SK-MEL-5 (cell line): Measurements from ENCODE around the gene ADSS2. TPM values are rescaled to one million over a fixed set of nuclear protein-coding genes. Genes with fewer than 3 reads are reported as not detected.
"Not testable (repeated sequence)": the region's sequence is repeated elsewhere in the genome, so short reads cannot be mapped to it uniquely, and the experiment has no call there.

Experiments used
- DNase-seq: peaks from one replicate; pipeline ENCODE4 v3.0.0-alpha.2; 2016; ENCODE audit warnings: low read depth, low spot score
- in situ Hi-C: cut with HindIII; loops from 2 replicates; pipeline ENCODE4 v1.10.0; 2016; ENCODE audit warnings: low sequenced_read_pairs, high pct_unique_total_duplicates, low pct_unique_long_range_greater_than_20kb
- total RNA-seq: library from RNA; depleted of rRNA; stranded (reverse); fragments of >200 nt; shearing (Covaris generic); gene quantifications from 2 replicates; pipeline ENCODE4 v1.2.3, GENCODE V29; 2014

ADSS2 gene
- total RNA-seq, 1 experiment from 2014 or later = 65.4 TPM

DNA sequence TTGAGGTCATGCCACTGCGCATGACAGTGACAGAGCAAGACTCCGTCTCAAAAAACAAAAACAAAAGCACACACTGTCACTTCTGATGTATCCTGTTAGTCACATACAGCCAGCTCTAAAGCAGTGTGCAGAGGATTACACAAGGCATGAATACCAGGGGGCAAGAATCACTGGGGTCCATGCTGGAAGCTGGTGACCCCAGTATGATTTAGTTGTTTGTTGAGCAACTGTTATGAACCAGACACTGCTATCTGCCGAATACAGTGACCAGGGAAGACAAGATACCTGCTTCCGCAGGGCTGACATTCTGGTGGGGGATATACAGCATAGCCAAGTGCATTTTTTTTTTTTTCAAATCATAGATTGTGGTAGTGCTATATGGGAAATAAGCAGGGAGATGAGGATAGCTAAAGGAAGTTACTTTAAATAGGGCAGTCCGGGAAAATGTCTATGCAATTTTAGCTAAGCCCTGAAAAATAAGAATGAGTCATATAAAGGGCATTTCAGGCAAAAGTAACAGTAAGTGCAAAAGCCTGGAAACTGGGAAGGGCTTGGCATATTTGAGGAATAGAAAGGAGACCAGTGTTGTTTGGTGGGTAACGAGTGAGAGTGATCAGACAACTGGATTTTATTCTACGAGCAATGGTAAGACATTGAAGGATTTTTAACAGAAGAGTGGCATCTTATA lies 69.7 kb downstream of the ADSS2 start:
- no peak for DNase-seq
- in situ Hi-C loops = no loop called here

DNA sequence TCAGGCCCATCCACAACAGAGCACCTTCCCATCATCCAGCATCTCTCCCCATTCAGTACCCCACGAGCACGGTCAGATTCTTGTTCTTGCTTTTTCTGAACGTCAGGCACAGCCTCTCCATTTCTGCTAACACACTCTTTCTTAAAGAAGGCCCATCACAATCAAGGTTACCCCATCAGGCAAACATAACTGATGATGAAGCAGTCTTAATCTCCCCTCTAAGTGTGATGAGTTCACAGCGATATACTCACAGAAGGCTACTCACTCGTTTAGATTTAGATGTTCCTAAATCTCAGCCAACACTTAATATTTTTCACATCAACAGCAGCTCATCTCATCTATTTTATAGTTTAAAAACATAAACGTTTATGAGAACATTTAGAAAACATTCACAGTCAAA lies 75.6 kb downstream of the ADSS2 start:
- in situ Hi-C loops = no loop called here
- DNase-seq = no peak

DNA sequence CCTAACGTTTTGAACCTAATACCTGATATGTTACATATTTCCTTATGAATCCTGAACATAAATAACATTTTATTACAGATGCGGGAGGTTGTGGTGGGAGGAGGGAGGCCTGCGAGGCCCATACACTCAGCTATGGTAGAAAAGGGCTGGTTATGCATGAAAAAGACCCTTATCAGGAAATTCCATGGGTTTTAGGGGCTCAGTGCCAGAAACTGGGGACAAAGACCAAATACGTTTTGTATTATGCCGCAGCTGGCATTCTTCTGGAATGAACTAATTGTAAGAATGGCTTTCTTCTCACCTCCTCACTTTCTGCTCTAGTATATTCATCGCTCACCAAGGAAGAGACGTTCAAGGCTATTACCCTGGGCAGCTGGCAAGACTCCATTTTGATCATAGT lies 76.7 kb downstream of the ADSS2 start:
- in situ Hi-C loops = no loop called here
- DNase-seq = no peak

DNA sequence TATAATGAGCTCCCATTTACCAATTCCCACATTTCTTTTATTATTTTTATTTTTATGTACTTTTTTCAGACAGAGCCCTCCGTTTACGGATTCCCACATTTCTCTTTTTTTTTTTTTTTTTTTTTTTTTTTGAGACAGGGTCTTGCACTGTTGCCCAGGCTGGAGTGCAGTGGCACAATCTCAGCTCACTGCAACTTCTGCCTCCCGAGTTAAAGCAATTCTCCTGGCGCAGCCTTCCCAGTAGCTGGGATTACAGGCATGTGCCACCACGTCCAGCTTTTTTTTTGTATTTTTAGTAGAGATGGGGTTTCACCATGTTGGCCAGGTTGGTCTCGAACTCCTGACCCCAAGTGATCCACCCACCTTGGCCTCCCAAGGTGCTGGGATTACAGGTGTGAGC lies 77.2 kb downstream of the ADSS2 start:
- in situ Hi-C loops, DNase-seq: not testable (repeated sequence)

DNA sequence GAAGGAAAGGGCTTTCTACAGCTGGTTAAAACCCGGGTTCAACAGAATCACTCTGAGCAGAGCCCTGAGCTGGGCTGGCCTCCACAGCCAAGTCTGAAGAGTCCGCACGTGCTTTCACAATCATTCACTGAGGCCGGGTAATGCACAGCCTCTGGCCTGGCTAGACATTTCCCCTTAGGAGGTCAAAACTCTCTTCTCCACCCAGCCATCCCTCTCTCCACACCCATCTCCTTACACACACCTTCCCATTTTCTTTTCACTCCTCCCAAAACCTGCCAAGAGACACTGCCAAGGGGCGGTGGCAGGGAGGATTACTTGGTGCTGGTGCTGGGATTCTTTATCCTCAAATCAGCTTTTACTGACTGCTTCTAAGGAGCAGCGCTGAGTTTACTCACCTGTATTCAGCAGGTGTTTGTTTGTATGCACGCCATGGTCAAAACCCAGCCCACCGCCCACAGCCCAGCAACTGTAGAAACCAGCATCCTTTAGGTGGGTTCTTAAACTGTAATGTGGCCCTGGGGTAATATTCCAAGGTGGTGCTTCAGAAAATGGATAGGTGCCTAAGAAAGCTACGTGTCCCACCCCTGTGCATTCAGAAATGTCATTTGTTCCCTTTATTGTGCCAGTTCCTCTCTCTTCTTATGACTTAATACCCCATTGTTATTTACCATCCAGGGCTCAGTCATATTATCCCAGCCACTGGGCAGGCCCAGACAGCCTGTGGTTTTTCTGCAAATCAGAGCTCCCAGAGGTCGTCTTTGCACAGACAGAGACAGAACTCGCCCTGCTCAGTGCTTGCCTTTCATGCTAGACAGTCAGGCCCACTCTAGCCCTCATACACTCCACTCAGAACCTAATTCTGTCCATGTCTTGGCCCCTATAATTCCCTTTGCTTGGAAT lies 80.2 kb downstream of the ADSS2 start:
- DNase-seq = no peak
- in situ Hi-C loops = no loop called here

DNA sequence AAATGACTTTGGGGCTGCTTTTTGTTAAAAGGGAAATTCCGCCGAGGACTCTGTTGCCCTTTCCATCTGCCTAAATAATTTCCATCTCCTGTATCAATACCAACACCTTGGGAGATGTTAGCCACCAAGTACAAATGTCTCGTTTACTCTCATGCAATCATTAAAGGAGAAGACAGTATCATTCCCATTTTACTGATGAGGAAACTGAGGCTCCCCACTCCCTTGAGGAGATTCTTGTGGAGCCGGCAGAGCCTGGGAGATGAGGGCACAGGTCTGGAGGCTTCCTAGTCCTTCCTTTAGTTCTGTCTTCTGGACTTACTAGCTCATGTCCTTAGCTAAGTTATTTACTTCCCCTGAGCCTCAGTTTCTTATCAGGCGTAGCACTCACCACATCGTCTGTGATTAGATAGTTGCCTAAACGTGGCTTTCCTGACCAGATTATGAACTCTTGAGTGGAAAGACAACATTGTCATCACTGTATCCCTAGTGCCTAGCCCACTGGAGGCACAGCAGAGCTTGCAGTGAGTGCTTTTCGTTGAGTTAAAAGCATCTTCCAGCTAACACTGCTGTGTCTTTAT lies 81.6 kb downstream of the ADSS2 start:
- in situ Hi-C loops = no loop called here
- DNase-seq = no peak

DNA sequence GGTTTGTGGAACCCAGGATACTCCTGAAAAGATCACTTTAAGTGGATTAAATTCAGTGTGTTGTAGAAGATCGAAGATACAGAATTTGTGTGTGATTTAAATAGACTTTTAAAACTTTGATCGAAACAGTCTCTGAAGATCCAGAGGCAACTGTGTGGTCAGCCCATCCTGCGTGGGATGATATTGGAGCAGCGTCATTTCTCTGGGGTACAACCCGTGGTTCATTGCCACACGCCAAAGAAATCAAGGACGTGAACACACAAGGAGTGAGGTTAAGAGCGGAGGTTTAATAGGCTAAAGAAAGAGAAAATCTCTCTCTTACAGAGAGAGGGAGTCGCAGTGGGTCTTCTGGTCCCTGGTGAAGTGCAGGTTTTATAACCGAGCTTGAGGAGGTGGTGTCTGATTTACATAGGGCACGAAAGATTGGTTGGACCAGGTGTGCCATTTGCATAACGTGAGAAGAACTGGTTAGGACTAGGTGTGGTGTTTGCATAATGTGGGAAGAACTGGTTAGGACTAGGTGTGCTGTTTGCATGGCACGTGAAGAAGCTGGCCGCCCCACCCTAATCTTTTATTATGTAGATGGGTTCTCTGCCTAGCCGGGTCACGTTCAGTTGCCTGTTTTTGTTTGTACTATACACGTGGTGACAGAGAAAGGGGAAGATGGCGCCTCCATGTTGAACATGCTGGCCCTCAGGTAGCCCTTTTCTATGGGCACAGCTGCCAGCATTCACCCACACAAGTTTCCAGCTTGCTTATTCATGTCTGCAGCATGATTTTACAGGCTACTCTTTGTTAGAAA lies 82.3 kb downstream of the ADSS2 start:
- no peak for DNase-seq
- in situ Hi-C loops = no loop called here

DNA sequence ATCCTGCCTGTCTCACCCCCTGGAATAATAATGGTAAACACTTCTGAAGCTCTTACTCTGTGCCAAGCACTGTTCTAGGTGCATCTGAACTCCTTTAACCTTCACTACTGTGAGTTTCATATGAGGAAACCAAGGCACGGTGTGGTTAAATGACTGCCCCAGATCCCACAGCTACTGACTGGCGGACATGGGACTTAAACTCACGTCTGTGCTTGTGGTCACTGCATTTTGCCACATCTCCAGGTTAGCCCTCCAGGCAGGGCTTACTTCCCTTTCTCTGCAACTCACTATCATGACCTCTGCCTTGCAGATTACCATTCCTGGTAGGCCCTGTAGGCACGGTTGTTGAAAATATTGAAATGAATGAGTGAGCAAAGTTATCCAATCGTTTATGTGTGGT lies 83.4 kb downstream of the ADSS2 start:
- in situ Hi-C loops = no loop called here
- no peak for DNase-seq

DNA sequence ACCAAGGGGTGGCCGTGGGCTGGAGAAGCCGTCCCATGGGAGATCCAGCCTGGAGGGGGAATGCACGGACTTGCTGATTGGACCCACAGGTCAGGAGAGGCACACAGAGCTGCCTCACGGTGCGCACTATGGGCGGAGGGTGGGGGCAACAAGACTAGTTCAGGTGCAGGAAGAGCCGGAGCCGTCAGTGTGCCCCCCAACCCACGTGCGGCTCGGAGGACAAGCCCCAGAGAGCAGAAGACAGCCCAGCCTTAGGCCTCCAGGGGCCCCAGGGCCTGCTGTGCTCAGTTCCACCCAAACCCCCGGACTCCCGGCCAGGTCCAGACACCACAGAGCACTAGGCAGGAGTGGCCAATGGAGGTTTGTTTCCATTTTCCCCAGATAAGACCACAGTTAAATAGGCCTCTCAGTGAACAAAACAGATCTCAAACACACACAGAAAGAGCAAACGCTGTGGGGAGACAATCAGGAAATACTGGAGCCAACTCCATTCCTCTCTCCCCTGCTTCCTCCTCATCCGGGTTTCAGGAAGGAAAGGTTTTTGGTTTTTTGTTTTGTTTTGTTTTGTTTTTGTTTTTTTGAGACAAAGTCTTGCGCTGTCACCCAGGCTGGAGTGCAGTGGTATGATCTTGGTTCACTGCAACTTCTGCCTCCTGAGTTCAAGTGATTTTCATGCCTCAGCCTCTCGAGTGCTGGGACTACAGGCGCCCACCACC lies 84.2 kb downstream of the ADSS2 start:
- DNase-seq = no peak
- in situ Hi-C loops = no loop called here

DNA sequence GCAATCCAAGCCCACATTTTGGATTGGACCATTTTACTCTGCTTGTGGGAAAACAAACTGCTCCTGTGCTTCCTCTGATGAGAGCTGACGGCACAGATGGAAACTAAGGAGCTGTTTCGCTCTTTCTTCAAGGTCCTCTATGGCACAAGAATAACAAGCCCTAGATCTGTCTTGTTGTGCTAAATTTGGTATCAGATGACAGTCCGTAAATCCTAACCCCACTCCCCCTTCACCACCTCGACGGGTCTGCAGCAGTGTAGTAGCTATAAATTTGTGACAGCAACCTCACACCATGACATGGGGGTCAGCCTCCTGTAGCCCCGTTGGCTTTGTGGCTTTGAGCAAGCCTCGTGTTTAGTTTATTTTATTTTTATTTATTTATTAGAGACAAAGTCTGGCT lies 85.9 kb downstream of the ADSS2 start:
- DNase-seq = no peak
- in situ Hi-C loops = no loop called here

DNA sequence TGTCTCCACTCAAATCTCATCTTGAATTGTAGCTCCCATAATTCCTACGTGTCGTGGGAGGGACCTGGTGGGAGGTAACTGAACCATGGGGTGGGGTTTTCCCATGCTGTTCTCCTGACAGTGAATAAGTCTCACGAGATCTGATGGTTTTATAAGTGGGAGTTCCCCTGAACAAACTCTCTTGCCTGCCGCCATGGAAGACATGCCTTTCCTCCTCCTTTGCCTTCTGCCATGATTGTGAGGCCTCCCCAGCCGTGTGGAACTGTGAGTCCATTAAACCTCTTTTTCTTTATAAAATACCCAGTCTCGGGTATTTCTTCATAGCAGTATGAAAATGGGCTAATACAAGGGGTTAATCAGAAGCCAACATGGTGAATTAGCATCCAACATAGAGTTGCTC lies 86.4 kb downstream of the ADSS2 start:
- DNase-seq, in situ Hi-C loops: not testable (repeated sequence)

DNA sequence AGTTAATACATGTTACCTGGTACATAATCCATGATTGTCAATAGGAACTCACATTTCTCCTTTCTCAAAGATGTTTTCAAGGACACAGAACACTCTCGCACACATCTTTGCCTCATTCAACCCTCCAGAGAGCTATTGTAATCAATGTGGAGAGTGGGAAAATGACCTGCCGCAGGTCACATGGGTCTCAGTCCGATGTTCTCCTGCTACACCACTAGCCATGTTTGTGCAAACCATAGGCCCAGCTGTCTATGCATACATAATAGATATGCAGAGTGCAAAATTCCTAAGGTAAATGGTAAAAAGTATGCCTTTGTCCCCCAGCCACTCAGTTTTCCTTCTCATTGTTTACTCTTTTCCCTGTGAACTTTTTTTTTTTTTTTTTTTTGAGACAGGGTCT lies 89.2 kb downstream of the ADSS2 start:
- in situ Hi-C loops = no loop called here
- DNase-seq = no peak

DNA sequence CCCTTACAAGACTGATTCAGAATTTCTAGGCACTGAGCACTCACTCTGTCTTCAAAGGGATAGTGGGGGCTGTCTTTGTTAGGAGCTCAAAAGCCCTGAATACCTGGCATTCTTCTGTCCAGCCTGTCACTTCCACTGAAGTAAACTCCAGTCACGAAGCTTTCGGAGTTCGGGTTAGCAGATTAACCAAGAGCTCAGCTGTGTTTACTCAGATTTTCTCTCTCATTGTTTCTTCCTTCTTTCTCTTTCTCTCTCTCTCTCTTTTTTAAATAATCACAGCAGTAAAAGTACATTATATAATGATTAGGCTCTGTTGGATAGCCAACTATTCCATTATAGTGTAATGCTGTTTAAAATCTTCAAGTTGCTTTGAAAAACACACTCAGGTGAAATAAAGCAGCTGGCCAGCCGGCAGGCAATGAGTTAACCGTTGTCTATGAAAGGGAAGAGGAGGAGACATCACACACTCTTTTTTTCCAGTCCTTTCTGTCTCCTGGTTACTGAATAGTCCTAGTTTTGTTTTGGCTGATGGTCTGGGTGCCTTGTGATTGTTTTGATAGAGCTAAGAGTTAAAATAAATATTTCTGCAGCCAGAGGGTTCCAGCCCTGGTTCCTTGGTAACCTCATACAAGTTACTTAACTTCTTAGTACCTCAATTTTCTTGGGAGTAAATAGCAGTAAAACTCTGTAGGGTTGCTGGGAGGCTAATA lies 89.8 kb downstream of the ADSS2 start:
- in situ Hi-C loops = no loop called here
- peak; percentile 30 for DNase-seq
